NCI-H2196 treated with DMSO at 0.1 percent for 48 hours (cell line): Measurements from ENCODE around the gene RAB22A.
"Not testable (repeated sequence)": the region's sequence is repeated elsewhere in the genome, so short reads cannot be mapped to it uniquely, and the experiment has no call there.

ENCODE experiments used
- DNase-seq: peaks from one replicate; lab custom pipeline; 2025; ENCODE audit not compliant: unreplicated experiment; lab: John Stamatoyannopoulos, UW

RAB22A gene

DNA sequence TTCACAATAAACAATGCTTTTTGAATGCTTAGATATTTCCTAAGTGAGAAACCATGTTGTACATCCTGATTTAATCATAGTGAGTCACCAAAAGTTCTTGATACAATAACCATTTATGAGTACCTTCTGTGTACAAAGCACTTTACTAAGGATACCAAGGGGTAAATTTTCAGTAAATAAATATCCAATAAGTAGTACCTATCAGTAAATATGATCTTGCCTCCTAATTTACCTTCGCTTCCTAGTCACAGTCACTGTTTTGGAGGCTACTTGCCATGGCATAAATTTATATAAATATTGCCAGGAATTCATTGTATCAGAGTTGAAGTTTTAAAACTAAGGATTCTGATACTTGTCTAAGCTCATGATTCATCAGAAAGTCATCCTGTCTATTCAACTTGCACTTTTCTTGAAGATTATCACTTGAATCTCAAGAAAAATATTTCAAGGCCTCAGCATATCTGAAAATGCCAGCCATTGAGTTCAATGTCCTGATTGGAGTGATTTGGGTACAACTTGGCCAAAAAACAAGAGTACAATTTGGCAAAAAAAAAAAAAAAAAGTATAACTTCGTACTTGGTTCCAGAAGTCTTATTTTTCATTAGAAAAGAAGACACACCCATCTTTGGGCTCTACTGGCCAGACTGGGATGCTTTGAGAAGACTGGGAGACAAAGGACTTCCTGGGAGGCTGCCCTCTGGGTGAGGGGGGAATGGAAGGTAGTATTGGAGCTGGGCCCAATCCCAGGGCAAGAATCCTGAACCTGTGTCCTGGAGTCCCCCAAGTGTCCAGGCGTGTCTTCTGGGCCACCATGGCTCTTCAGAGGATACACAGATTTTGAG is 32.8 kb downstream of the RAB22A start:
- no peak for DNase-seq

DNA sequence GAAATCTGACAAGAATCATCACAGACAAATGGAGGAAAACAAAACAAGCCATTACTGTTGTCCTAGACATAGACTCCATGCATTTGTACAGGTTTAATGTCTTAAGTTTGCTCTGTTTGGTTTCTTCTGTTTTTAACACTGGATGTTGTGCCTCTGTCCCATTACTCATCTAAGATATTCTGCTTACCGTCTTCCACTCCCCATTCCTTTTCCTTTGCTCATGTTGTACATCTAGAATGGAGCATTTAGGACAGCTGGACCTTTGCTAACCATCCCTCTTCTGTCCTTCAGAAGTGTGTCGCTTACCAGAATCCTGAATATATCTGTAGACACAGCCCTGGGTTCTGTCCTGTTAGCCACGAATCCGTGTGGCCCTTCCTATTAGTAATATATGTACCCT is 35.2 kb downstream of the RAB22A start:
- DNase-seq: no peak

DNA sequence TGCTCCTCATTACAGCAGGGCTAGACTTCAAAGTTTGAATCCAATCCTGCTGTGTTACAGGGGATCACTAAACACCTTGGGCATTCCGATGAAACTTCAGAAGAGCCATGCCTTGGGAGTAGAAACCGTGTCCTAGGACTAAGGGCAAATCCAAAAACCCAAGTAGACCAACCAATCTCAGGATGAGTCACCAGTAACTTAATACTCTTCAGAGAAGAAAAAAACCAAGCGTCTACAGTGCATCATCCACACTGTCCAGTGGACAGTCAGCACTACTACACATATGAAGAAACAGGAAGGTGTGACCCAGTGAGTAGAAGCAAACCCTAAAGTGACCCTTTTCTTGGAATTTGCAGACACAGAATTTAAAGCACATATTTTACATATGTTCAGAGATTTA is 40.1 kb downstream of the RAB22A start:
- DNase-seq: no peak

DNA sequence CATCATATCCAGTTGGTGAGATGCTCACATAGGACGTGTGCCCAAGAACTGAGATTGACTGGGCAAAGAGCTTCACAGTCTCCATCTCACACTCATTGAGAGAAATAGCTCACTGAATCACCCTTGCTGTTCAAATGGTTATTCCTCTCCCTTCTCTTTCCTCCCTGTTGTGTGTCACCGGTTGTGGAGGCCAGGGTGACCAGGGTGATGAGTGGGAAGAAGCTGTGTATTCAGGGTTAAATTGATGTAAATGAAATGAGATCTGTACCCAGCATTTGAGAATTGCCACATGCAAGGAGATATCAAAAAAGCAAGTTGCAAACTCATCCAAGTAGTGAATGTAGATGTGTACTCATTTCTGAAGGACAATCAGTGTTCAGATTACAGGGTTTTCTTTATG is 43.0 kb downstream of the RAB22A start:
- DNase-seq: no peak

DNA sequence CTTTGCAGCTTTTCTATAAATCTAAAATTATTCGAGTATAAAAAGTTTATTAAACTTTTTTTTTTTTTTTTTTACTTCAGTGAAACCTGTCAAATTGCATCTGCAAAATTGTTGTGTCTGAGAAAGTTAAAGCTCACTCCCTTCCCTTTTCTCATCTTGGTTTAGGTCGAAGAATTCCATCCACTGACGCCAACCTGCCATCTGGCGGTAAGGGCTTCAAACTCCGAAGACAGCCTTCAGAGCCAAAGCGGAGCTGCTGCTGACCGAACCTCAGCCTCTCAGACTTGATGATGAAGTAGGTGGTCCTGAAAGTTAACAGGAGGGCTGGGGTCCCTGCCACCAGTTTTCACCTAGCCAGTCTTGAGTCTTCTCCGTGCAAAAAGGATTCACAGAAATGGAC is 49.9 kb downstream of the RAB22A start:
- no peak for DNase-seq

DNA sequence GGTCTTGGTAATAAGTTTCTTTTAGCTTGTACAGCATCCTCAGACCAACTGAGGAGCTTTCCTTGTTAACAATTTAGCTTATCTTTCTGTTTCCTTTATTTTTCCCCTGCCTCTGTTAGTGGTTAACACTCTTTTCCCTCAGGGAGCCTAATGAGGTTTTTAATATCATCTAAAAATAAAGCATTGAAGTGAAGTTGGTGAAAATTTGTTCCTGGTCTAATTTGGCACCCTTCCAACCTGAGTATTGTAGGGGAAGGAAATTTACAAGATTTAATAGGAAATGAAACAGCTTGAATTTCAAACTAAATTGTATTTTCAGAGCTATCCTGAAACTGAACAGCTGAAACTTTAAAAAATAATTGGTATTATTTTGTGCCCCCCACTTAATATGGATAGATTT is 51.4 kb downstream of the RAB22A start:
- DNase-seq: no peak

DNA sequence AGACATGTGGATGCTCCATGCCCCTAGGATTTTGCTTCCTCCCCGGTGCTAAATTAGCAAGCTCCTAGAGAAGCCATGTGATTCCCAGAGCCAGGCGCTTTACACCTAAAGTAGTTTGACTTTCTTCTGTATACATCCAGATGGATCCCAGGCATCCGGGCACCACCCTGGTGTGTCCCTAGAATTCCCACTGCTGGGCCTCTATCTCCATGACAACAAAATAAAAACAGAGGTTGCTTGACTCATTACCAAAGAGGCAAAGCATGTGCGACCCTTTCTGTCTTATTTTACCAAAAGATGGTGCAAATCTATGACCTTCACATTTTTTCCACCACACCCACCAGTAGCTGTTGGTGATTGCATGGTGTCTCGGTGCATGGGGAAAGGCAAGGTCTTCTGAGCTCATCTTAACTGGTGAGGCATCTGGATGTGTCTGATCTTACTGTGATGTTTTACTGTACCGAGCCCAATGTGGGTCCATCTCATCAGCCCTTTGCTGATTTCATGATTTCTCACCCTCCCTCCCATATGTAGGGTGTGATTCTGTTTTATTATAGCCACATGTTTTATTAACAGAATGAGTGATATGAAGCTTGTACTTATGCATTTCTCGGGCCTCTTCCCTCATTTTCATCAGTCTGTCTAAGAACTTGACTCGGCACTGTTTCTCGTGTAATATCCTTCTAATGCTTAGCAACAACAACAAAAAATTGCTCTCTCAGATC is 52.1 kb downstream of the RAB22A start:
- DNase-seq: no peak

DNA sequence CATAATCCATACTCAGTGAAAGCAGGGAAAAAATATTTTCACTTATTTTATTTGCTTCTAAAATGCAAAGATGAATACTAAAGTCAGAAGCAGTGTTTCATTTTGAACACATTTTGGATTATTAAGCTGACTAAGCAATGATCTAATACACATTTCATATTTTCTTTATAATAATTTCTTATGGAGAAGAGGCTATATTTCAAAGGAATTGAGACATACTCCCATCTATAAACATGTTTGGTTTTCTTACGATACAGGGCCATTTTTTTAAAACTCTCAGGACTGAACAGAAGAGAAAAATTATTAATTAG is 52.6 kb downstream of the RAB22A start:
- no peak for DNase-seq

DNA sequence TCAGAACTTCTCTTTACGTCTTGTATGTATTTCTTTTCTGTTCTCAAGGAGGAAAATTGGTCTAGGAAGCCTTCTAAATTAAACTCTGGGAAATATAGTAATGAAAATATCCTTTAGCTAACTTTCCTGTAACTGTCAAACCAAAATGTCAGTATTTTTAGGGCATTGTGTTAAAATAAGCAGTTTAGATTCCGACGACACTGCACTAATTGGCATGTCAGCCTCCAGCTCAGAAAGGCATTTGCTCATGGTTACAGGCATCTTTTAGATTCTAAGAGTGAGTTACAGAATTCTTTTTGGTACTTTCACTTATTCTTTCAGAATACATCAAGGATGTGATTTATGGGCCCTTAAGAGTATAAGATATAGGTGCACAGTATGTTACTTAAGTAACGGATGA is 53.5 kb downstream of the RAB22A start:
- no peak for DNase-seq

DNA sequence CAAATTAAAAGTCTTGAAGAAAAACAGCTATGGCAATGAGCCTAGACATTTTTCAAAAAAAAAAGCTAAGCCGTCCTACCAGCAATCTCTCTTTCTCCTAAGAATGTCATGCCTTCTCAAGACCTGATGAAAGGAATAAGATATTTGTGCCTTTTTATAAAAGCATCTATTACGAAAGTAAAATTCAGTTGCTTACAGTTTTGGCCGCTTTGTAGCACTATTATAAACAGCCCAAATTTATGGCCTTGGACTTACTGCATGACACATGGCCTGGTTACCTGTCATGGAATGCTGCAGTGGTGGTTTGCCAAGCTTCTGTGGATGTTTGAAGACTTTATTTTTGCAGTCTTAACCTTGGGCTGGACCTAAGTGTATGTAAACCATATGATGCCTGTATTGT is 57.4 kb downstream of the RAB22A start:
- no peak for DNase-seq

DNA sequence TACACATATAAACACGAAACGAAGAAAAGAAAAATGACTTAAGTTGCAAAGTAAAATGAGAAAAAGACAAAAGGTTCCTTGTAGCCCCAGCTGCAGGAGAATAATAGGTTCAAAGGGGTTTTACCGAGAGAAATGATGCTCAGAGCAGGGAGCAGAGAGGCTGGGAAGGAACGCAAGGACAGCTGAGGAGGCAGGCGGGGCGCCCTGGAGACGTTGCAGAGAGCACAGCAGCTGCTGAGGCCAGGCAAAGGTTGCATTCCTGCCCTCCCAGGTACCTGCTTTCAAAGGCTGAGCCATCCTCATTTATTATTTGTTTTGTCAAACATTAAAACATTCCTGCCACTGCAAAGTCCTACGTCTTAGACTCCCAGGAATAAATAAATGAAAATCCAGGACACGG is 63.3 kb downstream of the RAB22A start:
- DNase-seq: no peak

DNA sequence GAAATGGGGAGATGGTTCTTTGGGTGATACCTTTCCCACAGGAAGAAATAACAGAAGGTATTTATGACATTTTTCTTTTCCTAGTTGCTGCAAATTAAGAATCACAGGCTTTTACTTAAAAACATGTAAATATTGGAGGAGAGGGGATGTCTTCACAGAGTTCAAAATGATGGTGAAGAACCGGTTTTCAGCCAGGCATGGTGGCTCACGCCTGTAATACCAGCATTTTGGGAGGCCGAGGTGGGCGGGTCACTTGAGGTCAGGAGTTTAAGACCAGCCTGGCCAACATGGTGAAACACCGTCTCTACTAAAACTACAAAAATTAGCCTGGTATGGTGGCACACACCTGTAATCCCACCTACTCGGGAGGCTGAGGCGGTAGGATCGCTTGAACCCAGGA is 63.8 kb downstream of the RAB22A start:
- DNase-seq: not testable (repeated sequence)

DNA sequence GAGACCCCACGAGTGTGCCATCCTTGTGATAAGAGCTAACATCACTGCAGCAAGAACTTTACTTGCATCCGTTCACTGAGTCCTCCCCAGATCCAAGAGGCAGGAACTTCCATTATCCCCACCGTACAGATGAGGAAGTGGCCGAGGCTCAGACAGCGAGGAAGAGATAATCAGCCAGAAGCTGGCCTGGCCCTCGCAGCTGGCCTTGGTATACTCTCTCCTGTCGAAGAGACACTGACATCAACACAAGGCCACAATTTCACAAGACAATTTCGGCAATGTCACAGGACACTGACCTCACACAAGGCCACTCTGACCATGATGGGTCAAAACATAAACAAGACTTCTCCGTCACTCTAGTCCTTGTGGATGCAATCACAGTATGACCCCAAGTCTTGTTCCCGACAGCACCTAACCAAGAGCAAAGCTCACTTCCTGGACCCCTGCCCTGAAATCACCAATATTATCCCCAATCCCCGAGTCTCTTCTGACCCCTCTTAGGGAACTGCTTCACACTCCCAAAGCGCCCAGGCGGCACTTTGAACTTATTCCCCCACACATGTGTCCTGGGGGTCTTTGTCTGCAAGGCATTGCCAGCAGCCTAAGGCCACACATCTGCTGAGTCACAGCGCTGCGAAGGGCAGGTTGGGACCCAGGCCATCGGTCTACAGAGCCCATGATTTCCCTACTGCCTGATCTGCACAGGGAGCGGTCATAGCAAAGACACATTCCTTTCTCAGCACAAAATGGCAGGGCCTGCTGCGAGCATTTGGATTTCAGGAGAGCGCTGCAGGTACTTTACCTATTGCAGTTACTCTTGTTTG is 64.7 kb downstream of the RAB22A start:
- DNase-seq: no peak

DNA sequence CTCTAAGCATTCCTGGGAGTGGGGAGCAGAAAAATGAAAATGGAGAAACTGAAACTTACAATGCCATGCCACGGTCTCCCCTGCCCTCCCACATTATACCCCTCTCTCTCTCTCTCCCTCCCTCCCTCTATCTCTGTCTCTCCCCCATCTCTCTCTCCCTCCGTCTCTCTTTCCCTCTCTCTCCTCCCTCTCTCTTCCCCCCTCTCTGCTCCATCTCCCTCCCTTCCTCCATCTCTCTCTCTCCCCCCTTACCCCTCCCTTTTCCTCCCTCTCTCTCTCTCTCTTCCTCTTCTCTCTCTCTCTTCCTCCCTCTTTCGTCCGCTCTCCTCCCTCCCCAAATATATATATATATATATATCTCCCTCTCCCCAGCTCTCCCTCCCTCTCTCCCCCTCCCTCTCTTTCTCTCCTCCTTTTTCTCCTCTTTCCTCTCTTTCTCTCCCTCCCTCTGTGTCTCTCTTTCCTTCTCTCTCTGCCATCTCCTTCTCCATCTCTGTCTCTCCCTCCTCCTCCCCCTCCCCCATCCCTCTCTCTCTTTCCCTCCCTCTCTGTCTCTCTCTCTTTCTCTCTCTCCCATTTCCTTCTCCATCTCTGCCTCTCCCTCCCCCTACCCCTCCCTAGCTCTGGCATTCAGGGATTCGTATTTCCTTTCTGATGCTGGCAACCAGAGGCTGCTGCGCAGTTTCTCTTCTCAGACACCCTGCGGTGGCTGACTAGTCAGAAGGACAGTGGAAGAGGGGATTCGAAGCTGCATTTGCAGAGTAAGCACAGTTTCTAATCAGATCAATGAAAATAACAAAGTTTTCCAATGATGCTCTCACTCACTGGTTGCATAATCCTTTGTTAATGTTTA is 65.6 kb downstream of the RAB22A start:
- DNase-seq: no peak

DNA sequence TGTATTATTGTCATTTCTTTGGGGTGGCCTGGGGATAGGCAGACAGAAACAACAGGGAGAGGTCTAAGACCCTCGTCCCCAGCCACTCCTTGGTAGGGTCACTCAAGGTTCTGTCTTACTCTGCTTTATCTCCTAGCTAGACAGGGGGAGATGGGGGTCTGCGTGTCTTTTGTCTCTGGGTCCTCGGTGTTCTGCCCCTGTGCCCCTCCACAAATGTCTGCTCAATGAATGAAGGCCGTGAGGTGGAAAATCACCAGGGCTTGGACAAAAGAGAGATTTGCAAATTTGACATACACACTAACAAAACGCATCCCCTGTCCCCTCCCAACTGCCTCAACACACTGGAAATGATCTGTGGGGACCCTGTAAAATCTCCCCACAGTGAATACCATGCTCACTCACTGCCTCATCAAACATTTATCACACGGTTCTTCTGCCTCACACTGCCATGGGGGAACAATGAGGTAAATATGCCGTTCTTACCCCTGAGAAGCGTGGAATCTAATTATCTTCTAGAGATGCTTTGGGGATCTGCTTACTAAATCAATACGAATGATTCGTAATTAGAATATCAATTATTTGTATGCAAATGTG is 66.3 kb downstream of the RAB22A start:
- DNase-seq: no peak

DNA sequence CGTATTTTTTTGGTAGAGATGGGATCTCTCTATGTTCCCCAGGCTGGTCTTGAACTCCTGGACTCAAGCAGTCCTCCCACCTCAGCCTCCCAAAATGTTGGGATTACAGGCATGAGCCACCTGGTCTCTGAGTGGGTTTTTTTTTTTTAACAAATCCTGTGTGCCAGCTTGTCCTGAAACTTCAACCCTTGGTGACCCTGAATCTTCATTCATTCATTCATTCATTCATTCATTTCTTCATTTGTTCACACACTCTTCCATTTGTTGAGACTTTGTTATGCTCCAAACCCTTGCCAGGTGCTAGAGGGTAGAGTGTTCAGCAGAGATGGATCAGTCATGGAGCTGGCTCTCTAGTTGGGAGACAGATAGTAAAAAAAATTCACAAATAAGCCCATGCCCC is 67.5 kb downstream of the RAB22A start:
- DNase-seq: no peak

DNA sequence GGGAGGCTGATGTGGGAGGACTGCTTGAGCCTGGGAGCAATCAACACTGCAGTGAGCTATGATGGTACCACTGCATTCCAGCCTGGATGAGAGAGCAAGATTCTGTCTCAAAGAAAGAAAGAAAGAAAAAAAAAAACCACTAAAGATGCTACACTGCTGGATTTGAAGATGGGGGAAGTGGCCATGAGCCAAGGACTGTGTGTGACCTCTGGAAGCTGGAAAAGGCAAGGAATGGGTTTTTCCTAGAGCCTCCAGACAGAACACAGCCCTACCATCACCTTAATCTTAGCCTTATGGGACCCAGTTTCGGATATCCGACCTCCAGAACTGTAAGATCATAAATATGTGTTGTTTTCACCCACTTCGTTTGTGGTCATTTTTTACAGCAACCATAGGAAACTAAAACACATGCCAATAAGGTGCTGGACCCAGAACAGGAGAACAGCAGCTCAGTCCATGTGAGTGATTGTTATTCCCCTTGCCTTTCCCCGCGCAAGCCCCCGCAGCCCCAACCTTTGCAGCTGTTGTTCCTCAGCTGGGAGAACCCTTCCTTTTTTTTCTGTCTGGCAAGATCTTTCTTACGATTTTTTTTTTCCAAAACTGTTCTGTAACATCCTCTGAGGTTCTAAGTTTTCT is 68.4 kb downstream of the RAB22A start:
- no peak for DNase-seq

DNA sequence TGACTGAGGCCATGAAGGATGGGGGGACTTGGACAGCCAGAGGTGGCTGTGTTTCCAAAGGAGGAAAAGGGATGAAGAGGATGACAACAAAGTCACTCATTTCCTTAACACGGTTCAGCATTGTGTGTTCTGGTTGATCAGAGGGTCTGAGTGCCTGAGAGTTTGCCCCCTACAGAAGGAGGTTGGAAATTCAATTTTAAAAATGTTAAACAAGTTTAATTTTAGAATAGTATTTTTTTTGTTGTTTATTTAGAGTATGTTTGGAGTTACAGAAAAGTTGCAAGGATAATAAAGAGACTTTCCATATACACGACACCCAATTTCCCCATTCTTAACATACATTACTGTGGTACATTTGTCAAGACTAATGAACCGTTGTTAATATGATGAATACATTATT is 69.2 kb downstream of the RAB22A start:
- no peak for DNase-seq

DNA sequence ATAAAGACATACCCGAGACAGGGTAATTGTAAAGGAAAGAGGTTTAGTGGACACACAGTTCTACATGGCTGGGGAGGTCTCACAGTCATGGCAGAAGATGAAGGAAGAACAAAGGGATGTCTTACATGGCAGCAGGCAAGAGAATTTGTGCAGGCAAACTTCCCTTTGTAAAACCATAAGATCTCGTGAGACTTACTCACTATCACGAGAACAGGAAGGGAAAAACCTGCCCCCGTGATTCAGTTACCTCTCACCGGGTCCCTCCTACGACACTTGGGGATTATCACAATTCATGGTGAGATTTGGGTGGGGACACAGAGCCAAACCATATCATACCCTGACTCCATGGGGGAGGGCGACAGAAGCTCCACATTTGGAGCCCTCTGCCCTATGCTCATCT is 72.1 kb downstream of the RAB22A start:
- no peak for DNase-seq

DNA sequence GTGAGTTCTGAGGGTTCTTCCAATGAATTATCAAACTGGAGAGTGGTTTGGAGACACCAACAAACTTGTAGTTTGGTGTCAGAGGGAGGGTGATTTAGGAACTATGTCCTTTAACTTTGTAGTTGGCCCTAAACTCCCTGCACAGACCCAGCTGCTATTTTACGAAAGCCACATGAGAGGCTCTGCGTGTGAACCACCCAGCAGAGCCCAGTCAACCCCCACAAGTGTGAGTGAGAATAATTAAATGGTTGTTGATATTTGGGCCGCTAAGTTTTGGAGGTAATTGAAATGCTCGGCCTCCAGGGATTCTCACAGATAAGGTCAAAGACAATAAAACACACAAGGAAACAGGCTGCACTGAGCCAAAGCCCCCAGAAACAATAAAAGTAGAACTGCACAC is 72.6 kb downstream of the RAB22A start:
- DNase-seq: no peak
